HL-60 (cell line): Measurements from ENCODE around the gene NCKAP5L.

Source experiments
- CTCF ChIP-seq: IDR thresholded peaks from one replicate; pipeline ENCODE4 v1.5.1; 2011; ENCODE audit warnings: low read length, control low read depth, inconsistent platforms; ENCODE audit not compliant: insufficient read depth
- GABPA ChIP-seq: IDR thresholded peaks from 2 replicates; pipeline ENCODE4 v1.6.1; 2012; ENCODE audit warnings: low read depth
- POLR2AphosphoS5 ChIP-seq: IDR thresholded peaks from 2 replicates; pipeline ENCODE4 v1.6.1; 2012; ENCODE audit warnings: low read depth
- REST ChIP-seq: IDR thresholded peaks from 2 replicates; pipeline ENCODE4 v1.6.1; 2012; ENCODE audit warnings: low read depth; ENCODE audit not compliant: insufficient replicate concordance
- SPI1 ChIP-seq: IDR thresholded peaks from 2 replicates; pipeline ENCODE4 v1.6.1; 2012; ENCODE audit warnings: low read depth, mild to moderate bottlenecking, borderline replicate concordance

- TF ChIP-seq POLR2AphosphoS5: no peak
- no peak for TF ChIP-seq CTCF
- TF ChIP-seq GABPA: no peak
- no peak for TF ChIP-seq REST
- TF ChIP-seq SPI1: no peak
Observed at GRCh38 chr12:49874142-49874897, 46.1 kb upstream of the NCKAP5L start.
